Stimulated activated CD4-positive, alpha-beta T cell treated with anti-CD3 and anti-CD28 coated beads, Interleukin-12 subunit alpha, Interleukin-12 subunit beta, amount 100 ng/mL, for 4 hours (primary cell): Measurements from ENCODE around the gene TDRD1.

Source experiments
- DNase-seq: peaks from one replicate; pipeline ENCODE4 v3.0.0-alpha.2; 2020

TDRD1 gene

DNA sequence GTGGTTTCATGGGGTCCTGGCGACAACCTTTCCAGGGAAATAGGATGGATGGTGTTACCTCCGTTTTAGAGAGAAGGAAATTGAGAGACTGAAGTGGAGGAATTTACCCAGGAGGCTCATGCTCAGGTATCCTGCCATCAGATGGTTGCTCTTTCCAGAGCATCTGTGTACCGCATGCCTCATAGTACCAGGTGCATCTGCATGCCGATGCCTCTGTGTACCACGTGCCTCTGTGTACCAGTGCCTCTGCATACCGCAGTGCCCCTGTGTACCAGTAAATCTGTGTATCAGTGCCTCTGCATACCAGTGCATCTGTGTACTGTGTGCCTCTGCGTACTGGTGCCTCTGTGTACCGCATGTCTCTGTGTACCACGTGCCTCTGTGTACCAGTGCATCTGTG is 63.1 kb downstream of the TDRD1 start:
- no peak for DNase-seq

DNA sequence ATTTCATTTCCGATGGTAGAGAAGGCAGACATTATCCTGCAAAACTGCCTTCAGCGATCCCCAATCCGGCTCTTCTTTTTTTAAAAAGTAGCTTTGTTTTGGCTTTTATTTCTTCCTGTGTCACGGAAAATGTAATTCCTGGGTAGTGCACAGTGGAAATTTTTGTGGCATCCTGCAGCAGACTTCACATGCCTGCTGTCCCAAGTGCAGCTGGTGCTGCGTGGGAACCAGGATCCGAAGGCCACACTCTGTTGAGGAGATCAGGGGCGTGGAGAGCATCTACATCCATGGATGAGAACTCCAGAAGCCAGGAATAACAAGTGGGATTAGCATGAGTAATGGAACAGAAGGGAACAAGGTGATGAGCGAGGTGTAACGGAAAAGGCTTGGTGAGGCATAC is 64.5 kb downstream of the TDRD1 start:
- no peak for DNase-seq

DNA sequence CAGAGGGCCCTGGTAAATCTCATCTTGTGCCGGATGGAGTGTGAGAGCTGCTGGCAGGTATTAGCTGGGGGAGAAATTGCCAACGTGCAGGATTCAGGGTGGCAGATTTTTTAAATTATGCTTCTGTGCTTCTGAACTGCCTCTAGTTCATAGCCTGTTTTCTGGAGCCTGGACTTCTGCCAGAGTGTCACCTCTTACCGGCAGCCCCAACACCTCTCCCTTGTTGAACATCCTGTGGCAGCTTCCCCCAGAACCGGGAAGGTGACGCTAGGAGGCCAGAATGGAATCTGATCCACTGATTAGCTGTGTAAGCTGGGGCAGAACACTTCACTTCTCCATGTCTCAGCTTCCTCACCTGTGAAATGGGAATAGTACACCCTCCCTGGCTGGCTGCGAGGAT is 65.0 kb downstream of the TDRD1 start:
- no peak for DNase-seq

DNA sequence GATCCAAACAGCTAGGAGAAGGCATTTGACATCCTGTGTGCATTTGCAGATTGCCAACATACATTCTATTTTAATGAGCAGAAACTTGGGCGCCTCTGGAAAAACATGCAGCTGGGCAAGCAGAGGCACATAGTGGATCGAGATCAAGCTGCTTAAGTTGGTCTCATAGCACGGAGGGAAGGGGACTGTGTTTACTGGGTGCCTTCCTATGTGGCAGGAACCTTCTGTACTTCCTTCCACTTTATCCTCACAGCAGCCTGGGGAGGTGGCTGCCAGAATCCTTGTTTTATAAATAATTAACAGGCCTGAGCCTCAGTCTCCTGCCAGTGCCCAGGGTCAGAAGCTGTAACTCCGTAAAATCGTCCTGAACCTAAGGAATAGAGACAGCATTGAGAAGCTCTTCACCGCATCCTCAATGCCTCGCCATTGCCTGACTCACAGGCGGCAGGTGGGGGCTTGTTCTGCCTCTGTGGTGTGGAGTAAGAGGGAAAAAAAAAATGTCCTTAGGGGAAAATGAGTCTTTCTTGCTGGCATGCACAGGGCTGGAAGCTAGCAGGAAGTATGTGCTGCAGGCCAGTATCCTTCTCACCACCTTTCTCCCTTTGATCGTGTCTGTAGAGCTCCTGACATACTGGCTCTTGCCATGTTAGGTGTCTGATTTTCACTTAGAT is 66.1 kb downstream of the TDRD1 start:
- no peak for DNase-seq

DNA sequence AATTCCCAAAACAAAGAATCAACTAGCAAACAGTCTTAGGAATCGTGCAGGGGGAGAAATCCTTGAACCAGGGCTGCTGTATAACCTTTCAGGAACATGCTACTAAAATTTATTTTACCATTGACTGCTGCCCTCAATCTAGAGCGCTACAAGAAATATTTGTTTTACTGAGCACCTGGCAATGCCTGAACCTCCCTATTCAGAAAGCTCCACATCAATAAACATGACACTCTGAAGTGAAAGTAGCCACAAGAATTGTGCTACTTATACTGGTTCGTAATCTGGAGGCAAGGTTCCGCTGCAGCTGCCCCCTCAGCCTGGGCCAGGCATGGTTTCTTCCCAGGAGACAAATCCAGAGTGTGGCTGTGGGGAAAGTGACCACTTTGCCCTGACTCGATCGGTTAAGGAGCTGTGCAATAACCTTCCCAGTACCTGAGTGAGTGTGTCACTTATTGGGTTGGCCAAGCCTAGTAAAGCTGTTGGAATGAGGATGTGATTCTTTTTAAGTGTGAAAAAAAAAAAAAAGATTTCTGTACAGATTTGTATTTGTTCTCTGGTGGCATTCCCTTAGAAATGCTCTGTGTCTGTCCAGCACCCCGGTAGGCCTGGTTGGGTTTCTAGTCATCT is 67.6 kb downstream of the TDRD1 start:
- DNase-seq, result no peak

DNA sequence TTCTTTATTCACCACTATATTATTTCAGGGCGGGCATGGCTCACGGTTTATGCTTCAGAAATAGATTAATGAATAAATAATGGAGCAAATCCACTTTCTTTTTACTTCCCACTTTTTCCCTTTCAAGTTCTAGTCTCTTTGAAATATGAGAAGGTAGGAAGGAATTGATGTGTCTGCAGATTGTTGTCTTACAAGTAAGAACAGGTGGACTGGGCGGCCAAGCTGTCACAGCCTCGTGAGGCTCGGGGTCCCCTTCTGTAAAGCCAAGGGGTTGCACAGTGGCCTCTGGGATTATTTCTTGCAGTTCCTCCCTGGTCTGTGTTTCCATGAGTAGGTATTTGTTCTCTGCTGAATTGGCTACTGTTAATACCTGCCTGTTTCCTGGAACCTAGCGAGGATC is 71.1 kb downstream of the TDRD1 start:
- DNase-seq, result no peak

DNA sequence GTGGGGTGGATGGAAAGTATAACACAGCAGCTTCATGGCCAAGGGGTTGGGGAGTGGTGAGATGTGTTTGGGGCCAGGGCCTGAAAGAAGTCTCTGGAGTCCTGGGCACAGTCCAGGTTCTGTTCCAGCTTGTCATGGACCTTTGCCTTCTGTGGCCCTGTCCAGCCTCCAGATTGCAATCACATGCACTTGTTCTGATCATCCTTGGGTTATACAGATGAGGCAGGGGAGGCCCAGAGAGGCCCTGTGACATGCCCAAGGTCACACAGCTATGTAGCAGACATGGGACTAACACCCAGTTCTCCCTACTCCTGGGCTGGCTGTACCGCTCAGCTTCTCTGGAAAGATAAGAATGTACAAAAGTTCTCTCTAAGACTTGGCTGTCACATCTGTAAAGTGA is 71.6 kb downstream of the TDRD1 start:
- DNase-seq, result no peak

DNA sequence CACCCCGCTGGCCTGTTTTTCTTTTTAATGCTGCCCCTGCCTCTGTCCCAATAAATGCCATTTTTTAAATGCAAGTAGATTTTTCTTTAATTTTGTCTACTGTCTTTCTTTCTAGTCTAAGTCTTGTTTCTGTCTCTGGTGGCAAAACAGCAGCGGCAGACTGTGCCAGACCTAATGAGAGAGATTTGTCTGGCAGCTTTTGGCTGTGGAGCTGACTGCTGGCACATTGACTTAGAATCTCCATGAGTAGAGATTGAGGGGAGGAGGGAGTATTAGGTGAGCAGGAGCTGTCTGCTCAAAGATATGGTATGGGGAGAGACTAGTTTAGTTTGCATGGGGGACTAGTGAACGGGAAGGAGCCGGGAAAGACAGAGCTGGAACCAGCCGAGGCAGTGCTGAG is 72.9 kb downstream of the TDRD1 start:
- DNase-seq, result no peak

DNA sequence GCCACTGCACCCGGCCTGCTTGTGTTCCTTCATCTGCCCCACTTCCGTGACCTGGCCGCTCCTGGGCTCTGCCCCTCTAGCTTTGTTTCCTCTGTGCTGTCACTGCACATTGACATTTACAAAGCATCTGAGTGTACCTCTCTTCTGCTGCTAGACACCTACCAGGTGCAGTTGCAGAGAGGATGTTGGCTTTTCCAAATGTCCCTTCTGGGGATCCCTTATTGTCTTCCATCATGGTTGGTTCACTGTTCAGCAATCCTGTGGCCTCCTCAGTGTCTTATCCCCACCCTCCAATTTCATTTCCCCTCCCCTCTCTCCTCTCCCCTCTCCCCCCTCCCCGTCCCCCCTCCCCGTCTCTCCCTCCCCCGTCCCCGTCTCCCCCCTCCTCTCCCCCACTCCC is 73.7 kb downstream of the TDRD1 start:
- DNase-seq, result no peak

DNA sequence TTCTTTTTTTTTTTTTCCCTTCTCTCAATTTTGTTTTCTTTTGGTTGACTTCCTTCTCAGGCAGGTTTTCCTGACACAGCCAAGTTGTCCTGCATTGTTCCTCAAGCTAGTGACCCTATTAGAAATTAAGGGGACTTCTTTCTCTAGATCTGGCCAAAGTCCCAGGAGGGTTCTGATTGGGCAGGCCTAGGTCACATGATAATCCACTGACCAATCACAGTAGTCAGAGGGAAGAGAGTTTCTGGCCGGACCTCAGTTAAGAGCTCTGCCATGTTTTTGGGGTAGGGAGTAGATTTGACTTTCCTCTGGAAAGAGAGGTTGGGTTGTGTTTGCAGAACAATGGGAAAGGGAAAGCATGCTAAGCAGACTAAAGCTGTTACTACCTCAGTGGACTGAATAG is 76.1 kb downstream of the TDRD1 start:
- DNase-seq, result no peak

DNA sequence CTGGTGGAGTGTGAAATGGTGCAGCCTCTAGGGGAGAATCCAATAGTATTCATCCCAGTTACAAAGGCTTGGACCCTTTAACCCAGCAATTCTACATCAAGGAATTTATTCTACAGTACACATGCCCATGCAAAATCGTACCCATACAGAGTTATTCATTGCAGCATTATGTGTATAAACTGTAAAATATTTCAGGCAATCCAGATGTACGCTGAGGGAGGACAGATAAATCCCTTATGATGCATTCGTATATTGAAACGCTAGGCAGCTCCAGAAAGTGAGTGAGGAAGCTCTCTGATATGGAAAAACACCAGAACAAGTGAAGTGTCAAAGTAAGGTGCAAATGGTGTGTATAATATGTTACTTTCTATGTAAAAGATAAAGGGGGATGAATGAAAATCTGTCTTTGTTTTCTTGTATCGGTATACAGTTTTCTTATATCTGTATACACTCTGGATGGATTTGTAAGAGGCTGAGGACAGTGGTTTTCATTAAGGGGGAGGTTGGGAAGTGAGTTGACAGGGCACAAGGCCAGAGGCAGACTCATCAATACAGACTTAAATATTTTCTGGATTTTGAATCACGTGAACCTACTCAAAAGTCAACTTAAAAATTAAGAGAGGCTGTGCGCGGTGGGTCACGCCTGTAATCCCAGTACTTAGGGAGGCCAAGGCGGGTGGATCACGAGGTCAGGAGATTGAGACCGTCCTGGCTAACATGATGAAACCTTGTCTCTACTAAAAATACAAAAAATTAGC is 77.0 kb downstream of the TDRD1 start:
- DNase-seq, result no peak

DNA sequence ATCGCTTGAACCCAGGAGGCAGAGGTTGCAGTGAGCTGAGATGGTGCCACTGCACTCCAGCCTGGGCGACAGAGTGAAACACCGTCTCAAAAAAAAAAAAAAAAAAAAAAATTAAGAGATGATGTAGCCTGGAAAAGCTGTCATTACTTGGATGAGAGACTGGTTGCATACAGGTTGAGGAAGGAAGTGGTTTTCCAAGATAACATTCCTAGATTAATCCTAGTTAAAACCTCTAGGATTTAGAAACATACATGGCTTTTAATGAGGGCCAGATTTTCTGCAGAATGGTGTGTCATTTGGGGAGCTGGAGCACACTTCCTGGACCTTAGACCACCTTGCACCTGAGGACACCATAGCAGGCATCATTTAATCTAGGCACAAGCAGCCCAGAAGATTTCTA is 77.7 kb downstream of the TDRD1 start:
- no peak for DNase-seq

DNA sequence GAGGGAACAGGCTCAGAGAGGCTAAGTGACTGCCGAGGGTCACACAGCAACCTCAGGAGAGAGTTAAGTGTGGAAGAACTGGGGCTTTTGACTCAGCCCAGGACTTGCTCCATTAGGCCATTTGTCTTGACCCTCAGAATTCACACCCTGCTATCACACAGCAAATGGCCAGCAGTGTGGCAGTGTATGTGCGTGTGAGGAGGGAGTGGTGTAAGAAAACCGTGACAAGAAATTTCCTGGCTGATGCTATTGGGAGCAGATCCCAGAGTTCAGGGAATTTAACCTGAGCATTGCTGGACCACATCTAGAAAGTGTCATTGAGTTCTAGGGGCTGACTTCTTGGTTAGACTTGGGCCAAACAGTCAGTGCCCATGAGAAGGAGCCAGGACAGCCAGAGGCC is 78.3 kb downstream of the TDRD1 start:
- no peak for DNase-seq

DNA sequence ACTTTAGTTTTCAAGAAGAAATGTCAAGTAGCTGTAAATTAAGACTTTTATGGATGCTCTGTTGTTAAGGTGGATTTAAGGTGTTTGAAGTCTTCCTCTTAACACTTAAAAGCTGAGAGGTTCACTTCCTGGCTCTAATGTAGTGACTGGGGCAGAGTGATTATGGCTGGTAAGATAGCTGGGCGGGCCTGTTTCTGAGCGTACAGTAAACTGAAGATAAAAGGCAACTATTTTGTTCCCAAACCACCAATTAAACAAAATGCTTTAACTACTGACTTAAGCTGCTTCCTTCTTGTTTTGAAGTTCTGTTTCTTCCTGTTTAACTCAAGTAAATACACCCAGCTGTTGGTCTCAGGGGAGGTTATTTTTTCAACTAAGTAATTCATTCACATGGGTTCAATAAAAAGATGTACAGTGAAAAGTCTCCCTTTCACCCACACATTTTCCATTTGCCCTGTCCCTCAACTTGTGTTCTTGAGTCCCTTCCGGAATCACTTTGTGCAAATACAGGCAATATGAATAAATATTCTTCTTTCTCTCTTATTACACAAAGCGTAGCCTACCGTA is 79.2 kb downstream of the TDRD1 start:
- DNase-seq, result no peak

DNA sequence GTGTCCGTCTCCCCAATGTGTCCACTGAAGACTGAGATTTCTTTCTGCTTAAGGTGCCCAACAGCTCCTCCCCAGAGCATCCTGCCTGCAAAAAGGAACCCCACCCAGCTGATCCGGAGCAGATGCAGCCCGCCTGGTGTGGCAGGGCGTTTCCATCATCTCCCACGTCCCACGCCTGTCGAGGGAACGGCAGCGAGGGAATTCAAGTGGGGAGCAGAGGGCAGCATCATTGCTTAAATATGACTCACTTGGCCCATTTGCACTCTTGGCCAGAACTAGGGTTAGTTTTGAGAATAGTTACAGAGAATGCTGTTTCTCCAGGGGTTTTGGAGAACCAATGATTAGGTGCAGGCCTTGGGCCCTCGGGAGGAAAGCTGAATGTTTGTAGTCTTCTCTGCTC is 80.7 kb downstream of the TDRD1 start:
- no peak for DNase-seq

DNA sequence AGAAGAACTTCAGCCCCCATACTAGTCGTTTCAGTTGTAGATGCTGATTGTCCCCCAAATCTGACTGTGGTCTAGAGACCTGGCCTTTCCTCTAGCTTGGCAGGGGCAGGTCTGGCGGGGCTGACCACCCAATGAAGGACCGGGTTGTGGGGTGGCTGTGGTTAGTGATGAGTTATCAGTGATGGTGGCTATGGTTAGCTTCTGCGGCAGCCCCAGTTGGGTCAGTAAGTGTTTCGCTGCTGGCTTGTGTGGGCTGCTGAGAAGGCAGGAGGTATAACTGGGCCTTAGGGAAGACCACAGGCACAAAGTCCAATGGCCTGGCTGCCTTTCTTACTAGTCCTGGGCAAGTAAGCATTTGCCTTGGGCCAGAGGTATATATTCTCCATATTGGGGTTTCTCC is 81.2 kb downstream of the TDRD1 start:
- no peak for DNase-seq

DNA sequence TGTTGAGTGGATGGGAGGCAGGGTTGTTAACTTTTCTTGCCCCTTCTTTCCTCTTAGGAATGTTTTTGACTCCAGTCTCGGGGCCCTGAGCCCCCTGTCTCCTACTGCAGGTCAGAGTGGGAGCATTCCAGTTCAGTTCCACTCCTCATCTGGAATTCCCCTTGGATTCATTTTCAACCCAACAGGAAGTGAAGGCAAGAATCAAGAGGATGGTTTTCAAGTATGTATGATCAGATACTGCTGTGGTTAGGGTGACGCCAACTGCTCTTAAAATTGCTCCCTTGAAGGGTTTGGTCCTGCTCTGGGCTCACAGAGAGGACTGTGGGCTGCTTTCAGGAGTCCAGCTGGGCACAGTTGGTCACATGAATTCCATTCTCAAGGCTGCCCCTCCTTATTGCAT is 81.9 kb downstream of the TDRD1 start:
- no peak for DNase-seq

DNA sequence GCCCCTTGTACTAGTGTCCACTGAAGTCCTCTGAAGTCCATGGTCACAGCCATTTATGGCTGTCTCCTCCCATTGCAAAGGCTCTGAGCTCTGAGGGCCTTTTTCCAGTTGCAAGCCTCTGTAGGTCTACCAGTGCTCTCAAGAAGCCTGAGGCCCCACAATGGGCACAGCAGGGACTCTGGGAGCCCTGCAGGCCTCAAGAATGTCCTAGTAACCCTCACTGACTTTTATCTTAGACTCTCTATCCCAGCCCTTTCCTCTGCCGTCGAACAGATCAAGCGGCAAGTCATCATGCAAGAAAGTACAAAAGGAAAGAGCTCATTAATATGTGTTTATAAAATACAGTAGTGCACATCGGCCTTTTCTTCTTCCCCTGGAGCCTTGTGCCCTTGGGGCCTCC is 83.3 kb downstream of the TDRD1 start:
- DNase-seq, result no peak

DNA sequence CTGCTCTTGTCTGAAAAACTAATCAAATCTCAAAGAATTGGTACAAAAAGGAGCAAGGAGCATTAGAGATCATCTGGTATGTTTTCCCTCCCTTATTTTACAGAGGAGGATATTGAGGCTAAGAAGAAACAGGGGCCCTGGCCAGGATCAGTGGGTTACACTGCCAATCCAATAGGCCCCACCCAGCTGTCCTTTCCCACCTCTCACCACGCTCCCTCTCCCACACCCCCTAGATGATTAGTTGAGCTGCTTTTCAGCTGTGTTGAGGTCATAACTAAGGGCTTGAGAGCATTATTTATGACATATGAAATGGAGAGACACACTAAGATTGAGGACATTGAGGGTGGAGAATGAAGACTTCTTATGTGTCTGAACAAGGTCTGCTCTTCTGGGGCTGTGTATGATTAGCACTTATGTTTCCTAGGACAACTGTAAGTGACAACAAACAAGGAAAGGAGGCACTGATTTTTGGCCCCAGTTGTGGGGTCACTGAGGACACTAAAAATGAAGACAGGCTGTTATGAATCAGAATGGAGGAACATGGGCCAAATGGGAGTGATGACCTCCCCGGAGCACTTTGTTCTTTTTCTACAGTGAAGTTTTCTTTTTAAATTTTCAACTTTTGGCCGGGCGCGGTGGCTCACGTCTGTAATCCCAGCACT is 86.4 kb downstream of the TDRD1 start:
- no peak for DNase-seq

DNA sequence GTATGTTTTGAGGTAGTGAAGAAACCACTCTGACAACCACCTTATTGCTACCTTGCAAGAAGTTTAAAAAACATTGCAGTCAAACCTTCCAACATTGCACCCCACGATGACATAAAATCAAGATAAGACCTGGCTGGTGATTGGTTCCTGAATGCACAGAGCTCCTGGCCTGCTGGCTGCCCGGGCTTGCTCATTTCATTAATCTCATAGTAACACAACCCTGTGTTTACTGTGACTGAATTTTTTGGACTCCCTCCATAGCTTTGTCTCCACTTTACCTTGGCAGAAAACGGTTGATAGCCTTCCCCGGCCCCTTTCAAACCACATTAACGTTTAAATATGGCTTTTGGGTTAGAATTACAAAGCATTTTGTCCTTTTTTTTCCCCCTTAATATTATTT is 87.4 kb downstream of the TDRD1 start:
- DNase-seq, result no peak

DNA sequence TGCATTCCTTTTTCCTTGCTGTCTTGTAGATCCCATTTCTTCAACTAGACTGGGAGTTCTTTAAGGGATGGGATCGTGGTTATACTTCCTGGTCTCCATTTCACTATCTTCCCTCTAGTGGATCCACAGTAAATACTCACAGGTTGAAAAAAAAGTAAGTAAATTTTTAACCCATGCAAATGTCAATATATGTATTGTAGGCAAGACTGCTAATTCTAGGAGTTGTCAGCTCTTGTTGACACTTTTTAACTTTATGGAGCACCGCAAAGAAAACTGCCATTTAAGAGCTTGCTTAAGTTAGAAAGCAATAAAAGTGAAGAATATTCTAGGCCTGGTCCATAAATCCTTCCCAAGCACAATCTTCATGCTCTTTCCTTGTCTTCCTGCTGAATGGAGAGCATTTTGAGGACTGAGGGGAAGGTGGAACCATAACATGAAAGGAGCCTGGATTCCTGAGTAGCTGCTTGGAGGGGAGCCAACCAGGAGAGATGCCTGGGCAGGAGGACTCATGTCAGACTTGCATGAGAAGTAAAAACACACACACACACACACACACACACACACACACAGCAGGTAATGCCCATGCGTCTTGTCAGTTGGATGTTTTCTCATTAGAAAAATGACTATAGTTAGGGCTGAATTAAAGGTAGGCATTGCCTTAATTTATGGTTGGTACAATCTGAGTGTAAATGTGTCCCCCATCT is 92.1 kb downstream of the TDRD1 start:
- no peak for DNase-seq

DNA sequence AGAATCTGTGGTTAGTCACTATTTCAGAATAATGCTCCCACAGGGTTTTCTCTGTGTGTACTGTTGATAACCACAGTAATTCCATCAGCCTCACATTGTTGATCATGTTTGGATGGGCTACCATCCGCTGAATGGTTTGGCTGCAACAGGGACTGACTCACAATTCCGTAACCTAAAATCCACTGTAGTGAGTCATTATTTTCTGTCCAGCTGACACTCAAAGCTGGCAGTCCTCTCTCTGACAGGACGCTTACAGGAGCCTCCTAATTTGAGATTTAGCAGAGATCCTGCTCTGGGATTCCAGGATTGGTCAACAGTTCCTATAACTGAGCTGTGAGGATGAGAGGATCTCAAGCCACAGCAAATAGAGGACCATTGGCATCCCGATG is 92.6 kb downstream of the TDRD1 start:
- DNase-seq, result no peak

DNA sequence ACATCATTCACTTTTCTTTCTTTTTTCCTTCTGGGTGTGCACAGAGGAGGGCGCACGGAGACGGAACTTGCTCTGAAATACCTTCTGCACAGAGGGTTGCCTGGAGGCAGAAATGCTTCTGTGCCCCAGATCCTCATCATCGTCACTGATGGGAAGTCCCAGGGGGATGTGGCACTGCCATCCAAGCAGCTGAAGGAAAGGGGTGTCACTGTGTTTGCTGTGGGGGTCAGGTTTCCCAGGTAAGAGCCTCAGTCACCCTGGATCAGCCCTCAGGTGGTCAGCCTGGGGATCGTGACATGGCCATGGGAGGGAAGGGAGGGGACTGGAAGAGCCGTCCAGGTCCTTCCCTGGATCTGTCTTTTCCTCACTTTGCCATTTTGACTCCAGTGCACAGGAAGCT is 93.5 kb downstream of the TDRD1 start:
- no peak for DNase-seq
